ENCODE data around the gene B3GALT6.

The B3GALT6 gene

DNA sequence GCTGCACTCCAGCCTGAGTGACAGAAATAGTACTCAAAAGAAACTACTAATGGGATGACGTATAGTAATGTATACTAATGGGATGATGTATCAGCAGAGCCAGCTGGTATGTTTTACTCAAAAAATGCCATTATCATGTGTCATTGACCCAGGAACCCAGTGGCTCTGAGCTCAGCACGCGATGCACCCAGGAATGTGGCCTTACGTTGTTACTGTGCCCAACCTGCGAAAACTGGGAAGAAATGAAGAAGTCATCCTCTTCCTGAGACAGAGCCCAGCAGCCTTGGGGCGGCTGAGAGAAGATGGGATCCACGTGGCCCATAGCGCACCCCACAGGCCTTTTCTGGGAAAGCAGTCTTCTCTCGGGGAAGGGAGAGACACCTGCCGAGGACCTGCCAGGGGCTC is 32.8 kb downstream of the B3GALT6 start (continued):
- TF ChIP-seq, protein P1, sequence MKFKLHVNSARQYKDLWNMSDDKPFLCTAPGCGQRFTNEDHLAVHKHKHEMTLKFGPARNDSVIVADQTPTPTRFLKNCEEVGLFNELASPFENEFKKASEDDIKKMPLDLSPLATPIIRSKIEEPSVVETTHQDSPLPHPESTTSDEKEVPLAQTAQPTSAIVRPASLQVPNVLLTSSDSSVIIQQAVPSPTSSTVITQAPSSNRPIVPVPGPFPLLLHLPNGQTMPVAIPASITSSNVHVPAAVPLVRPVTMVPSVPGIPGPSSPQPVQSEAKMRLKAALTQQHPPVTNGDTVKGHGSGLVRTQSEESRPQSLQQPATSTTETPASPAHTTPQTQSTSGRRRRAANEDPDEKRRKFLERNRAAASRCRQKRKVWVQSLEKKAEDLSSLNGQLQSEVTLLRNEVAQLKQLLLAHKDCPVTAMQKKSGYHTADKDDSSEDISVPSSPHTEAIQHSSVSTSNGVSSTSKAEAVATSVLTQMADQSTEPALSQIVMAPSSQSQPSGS (tag by site-specific recombination; IDR thresholded peaks at IDR 0.05; ENCODE audit: low read depth), result no peak
- TF ChIP-seq ZNF184 (tag by site-specific recombination; IDR thresholded peaks at IDR 0.05) (no peak), ZNF140 (tag by site-specific recombination; IDR thresholded peaks at IDR 0.05) (no peak)

GRCh38 chr1:1267488-1268283 is 35.6 kb downstream of the B3GALT6 start:
- Histone ChIP-seq H3K4me3 (ENCODE audit: low read depth, low read length) (no peak overlapping the region), H3K27ac (ENCODE audit: extremely low read depth, low read depth, low read length) (no peak overlapping the region), H3K9me3 (ENCODE audit: control insufficient read depth, insufficient read depth, low read depth, low read length) (no peaks in the 10 kb centered on the region), H3K4me1 (ENCODE audit: control insufficient read depth, insufficient read depth, low read length) (0 out of 2 replicates have a peak, but pooled peaks cover 4% of the 10 kb centered on the region), H3K36me3 (ENCODE audit: control insufficient read depth in 2 of 2, insufficient read depth in 1 of 2, low read length in 2 of 2) (peaks cover 7 to 92% of the 10 kb centered on the region in 2 experiments; a peak in 2 of 3 replicates)
- TF ChIP-seq, protein P1 (tag by site-specific recombination; IDR thresholded peaks at IDR 0.05; ENCODE audit: low read depth), result no peak
- ChIA-PET POLR2A (interaction anchor here (1.2 kb wide), 1 partner anchor 10 kb away, joined by 3 read pairs; no protein-coding TSS in a partner anchor), CTCF (interaction anchor here (0.6 to 1.1 kb wide), 2 partner anchors 10 to 53 kb away, joined by 3 read pairs; no protein-coding TSS in a partner anchor)

DNA sequence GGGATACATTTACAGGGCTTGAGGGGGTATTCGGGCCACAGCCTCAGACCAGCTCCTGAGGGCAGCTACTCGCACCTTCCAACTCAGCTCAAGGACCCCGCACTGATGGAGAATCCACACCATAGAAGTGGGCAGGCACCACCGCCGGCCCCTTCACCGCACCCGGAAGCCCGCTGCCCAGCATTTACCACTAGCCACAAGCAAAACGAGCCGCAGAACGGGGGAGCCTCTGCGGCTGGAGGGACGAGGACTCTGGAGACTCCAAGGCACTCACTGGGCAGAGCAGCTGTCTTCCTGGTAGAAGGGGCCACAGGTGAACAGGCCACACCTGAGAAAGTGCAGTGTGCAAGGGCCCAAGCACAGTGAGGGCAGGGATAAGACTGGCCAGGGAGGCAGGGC is 36.2 kb downstream of the B3GALT6 start:
- Histone ChIP-seq H3K4me3 (ENCODE audit: low read depth, low read length) (no peak overlapping the region), H3K4me1 (ENCODE audit: control insufficient read depth, insufficient read depth, low read length) (0 out of 2 replicates have a peak, but pooled peaks cover 4% of the 10 kb centered on the region), H3K36me3 (ENCODE audit: control insufficient read depth in 2 of 2, insufficient read depth in 1 of 2, low read length in 2 of 2) (peaks cover 7 to 86% of the 10 kb centered on the region in 2 experiments; a peak in 2 of 3 replicates), H3K27ac (ENCODE audit: extremely low read depth, low read depth, low read length) (no peak overlapping the region), H3K9me3 (ENCODE audit: control insufficient read depth, insufficient read depth, low read depth, low read length) (no peaks in the 10 kb centered on the region)
- ChIA-PET CTCF (interaction anchor here (1.1 kb wide), 1 partner anchor 53 kb away, joined by 3 read pairs; no protein-coding TSS in a partner anchor), POLR2A (interaction anchor here (1.2 kb wide), 1 partner anchor 9 kb away, joined by 3 read pairs; no protein-coding TSS in a partner anchor)
- TF ChIP-seq, protein P2, sequence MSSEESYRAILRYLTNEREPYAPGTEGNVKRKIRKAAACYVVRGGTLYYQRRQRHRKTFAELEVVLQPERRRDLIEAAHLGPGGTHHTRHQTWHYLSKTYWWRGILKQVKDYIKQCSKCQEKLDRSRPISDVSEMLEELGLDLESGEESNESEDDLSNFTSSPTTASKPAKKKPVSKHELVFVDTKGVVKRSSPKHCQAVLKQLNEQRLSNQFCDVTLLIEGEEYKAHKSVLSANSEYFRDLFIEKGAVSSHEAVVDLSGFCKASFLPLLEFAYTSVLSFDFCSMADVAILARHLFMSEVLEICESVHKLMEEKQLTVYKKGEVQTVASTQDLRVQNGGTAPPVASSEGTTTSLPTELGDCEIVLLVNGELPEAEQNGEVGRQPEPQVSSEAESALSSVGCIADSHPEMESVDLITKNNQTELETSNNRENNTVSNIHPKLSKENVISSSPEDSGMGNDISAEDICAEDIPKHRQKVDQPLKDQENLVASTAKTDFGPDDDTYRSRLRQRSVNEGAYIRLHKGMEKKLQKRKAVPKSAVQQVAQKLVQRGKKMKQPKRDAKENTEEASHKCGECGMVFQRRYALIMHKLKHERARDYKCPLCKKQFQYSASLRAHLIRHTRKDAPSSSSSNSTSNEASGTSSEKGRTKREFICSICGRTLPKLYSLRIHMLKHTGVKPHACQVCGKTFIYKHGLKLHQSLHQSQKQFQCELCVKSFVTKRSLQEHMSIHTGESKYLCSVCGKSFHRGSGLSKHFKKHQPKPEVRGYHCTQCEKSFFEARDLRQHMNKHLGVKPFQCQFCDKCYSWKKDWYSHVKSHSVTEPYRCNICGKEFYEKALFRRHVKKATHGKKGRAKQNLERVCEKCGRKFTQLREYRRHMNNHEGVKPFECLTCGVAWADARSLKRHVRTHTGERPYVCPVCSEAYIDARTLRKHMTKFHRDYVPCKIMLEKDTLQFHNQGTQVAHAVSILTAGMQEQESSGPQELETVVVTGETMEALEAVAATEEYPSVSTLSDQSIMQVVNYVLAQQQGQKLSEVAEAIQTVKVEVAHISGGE (tag by site-specific recombination; conservative IDR thresholded peaks at IDR 0.05; ENCODE audit: low read depth), result no peak
- TF ChIP-seq ZNF571 (tag by site-specific recombination; IDR thresholded peaks at IDR 0.05) (no peak), ZNF211 (tag by site-specific recombination; IDR thresholded peaks at IDR 0.05; ENCODE audit: low read depth) (no peak), ZBTB8A (tag by site-specific recombination; IDR thresholded peaks at IDR 0.05) (no peak), ZNF544 (tag by site-specific recombination; IDR thresholded peaks at IDR 0.05) (no peak), ZNF341 (tag by site-specific recombination; IDR thresholded peaks at IDR 0.05; ENCODE audit: low read depth) (no peak), ZBTB26 (tag by site-specific recombination; optimal IDR thresholded peaks at IDR 0.05) (no peak), ZNF26 (tag by site-specific recombination; IDR thresholded peaks at IDR 0.05) (no peak), BCL11B (tag by site-specific recombination; IDR thresholded peaks at IDR 0.05; ENCODE audit: low read depth) (no peak), GFI1B (tag by site-specific recombination; IDR thresholded peaks at IDR 0.05) (no peak), ZBTB7A (tag by site-specific recombination; IDR thresholded peaks at IDR 0.05; ENCODE audit: low read depth) (no peak)
- TF ChIP-seq, protein P3, sequence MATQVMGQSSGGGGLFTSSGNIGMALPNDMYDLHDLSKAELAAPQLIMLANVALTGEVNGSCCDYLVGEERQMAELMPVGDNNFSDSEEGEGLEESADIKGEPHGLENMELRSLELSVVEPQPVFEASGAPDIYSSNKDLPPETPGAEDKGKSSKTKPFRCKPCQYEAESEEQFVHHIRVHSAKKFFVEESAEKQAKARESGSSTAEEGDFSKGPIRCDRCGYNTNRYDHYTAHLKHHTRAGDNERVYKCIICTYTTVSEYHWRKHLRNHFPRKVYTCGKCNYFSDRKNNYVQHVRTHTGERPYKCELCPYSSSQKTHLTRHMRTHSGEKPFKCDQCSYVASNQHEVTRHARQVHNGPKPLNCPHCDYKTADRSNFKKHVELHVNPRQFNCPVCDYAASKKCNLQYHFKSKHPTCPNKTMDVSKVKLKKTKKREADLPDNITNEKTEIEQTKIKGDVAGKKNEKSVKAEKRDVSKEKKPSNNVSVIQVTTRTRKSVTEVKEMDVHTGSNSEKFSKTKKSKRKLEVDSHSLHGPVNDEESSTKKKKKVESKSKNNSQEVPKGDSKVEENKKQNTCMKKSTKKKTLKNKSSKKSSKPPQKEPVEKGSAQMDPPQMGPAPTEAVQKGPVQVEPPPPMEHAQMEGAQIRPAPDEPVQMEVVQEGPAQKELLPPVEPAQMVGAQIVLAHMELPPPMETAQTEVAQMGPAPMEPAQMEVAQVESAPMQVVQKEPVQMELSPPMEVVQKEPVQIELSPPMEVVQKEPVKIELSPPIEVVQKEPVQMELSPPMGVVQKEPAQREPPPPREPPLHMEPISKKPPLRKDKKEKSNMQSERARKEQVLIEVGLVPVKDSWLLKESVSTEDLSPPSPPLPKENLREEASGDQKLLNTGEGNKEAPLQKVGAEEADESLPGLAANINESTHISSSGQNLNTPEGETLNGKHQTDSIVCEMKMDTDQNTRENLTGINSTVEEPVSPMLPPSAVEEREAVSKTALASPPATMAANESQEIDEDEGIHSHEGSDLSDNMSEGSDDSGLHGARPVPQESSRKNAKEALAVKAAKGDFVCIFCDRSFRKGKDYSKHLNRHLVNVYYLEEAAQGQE (tag by site-specific recombination; IDR thresholded peaks at IDR 0.05), result no peak
